Activated CD8-positive, alpha-beta memory T cell treated with anti-CD3 and anti-CD28 coated beads for 1 hour (primary cell): ENCODE data around the gene TTLL4.
"Not testable (repeated sequence)": the region's sequence is repeated elsewhere in the genome, so short reads cannot be mapped to it uniquely, and the experiment has no call there.

ENCODE experiments used
- DNase-seq, 2 donors: peaks; one replicate each; pipeline ENCODE4 v3.0.0-alpha.2; 2020; ENCODE audit warnings: low read depth in 1 of 2; ENCODE audit errors: extremely low read depth in 1 of 2

The TTLL4 gene

GRCh38 chr2:218743068-218743467, 32.4 kb downstream of the TTLL4 start:
- DNase-seq = no peak

GRCh38 chr2:218744615-218745014, 34.0 kb downstream of the TTLL4 start:
- no peak for DNase-seq

DNA sequence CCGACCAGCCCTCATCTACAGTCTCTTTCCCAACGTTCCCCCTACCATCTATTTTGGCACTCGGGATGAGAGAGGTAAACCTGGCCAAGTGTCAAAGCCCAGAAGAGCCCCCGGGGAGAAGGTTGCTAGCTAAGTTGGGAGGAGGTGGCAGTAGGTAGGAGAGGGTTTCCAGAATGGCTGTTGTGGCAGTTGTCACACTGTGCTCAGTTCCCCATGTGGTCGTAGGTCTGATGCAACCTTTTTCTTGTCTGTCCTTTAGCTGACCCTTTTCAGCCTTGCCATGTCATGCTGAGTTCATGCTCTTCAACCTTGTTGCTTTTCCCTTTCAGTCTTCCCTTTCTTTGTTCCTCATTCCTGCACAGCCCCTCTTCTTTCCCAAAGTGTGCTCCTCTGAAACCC, 34.5 kb downstream of the TTLL4 start:
- no peak for DNase-seq

DNA sequence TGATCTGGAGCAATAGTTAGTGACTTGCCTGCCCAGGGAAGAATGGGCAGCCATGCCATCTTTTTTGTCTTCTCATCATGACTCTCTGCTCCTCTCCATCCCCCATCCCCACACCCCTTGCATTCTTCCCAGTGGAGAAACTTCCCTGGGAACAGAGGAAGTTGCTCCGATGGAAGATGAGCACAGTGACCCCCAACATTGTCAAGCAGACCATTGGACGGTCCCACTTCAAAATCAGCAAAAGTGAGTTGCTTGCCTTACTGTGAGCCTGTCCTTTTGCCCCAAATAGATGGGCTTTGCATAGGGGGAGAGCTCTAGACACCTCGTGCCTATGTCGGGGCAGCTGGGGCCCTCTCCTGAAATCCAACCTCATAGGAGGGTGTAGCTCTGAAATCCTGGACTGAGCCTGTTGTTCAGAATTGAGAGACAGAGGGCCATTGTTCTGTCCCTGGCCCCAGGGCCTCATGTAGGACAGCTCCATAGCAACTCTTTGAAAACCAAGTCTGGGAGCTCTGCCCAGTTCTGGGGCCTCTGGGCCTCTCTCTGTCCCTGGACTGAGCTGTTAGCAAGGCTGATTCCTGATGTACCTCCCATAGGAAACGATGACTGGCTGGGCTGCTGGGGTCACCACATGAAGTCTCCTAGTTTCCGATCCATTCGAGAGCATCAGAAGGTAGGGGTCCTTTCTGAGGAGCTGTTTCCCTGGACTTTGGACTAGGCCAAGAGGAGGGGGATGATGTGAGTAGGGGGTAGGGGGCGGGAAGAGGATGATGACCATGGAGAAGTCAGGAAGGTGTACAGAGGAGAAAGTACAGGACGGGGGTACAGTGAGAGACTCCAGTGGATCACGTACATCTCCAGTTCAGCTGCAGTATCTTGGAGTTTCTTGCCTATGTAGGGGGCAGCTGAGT, 35.2 kb downstream of the TTLL4 start:
- DNase-seq = no peak

DNA sequence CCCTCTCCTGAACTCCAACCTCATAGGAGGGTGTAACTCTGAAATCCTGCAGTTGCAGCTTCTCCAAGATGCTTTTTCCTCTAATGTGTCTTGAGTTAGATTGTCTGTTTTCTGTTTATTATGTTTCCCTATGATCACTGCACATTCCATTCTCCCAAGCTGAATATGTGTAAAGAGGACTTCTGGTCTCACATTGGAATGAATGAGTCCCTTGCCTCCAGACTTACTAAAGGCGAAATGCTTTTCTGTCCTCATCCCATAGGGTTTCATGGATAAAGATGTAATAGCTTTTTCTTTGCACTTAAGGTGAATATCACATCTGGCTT, 35.8 kb downstream of the TTLL4 start:
- no peak for DNase-seq

- DNase-seq = no peak
Measured at GRCh38 chr2:218746960-218747359, 36.3 kb downstream of the TTLL4 start.

GRCh38 chr2:218748741-218749441, 38.3 kb downstream of the TTLL4 start:
- DNase-seq = no peak

- no peak for DNase-seq
Measured at GRCh38 chr2:218754201-218754600, 43.6 kb downstream of the TTLL4 start.

- DNase-seq = no peak
Measured at GRCh38 chr2:218754781-218755180, 44.1 kb downstream of the TTLL4 start.

GRCh38 chr2:218755198-218755566, 44.5 kb downstream of the TTLL4 start:
- DNase-seq = no peak

- no peak for DNase-seq
Measured at GRCh38 chr2:218755567-218756404, 45.2 kb downstream of the TTLL4 start.

DNA sequence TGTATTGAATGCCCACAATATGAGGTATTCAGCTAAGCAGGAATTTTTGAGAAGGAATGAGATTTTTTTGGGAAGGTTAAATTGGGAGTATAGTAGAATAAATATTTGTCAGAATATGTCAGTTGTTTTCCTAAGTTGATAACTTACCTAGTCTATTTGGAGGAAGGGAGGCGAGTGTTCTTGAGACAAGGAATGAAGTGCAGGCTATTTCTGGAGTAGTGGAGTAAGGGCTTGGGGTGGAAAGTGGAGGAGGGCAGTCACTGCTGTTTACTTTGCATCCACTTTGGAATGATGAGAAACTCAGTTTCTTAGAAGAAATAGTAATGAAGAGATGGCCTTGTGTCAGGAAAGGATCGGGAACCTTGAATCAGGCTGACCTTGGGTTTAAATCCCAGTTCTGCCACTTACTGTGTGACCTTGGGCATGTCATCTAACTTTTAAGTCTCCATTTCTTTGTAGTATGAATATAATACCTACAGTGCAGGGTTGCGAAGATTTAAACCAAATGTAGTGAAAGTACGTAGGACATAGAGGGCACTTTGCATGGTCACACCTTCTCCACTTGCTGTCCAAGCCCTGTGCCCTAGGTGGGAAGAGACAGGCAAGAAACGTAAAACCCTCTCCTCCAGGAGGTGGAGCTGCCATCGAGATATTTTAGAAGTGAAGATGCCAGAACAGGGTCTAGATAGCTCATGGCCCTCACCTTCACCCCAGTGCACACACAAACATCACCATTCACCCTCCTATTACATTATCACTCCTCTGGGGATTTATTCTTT, 46.2 kb downstream of the TTLL4 start:
- DNase-seq = no peak

DNA sequence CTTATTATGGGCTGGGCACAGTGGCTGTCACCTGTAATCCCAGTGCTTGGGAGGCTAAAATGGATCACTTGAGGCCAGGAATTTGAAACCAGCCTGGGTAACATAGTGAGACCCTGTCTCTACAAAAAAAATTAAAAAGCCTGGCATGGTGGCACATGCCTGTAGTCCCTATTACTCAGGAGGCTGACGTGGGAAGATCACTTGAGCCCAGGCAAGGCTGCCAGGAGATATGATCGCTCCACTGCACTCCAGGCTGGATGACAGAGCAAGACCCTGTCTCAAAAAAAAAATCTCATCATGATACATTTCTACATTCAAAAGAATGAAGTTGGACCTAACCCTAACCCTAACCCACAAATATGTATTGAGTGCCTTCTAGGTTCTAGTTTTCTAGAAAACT, 51.2 kb downstream of the TTLL4 start:
- DNase-seq = no peak

DNA sequence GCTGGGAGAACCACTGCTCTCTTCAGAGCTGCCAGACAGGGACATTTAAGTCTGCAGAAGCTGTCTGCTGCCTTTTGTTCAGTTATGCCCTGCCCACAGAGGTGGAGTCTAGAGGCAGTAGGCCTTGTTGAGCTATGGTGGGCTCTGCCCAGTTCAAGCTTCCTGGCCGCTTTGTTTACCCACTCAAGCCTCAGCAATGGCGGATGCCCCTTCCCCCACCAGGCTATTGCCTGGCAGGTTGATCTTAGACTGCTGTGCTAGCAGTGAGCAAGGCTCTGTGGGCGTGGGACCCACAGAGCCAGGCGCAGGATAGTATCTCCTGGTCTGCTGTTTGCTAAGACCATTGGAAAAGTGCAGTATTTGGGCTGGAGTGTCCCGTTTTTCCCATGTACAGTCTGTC, 62.1 kb downstream of the TTLL4 start:
- not testable (repeated sequence) for DNase-seq

DNA sequence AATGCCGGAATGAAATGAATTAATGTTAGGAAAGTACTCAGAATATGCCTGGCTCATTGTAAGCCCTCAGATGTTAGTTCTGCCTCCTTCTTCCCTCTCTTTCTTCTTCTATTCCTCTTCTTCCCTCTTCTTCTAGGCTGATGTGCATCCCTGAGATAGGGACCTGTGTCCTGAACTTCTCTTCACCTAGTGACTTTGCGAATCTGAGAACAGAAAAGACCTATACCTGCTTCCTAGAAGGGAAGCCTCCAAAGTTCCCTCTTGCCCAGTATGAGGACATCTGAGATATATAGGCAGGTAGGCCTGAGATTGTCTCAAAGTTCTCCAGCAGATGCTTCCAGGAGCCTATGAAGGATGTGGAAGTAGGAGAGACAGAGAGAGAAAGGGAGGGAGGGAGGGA, 63.2 kb downstream of the TTLL4 start:
- no peak for DNase-seq

- DNase-seq = no peak
Measured at GRCh38 chr2:218776488-218776887, 65.9 kb downstream of the TTLL4 start.

DNA sequence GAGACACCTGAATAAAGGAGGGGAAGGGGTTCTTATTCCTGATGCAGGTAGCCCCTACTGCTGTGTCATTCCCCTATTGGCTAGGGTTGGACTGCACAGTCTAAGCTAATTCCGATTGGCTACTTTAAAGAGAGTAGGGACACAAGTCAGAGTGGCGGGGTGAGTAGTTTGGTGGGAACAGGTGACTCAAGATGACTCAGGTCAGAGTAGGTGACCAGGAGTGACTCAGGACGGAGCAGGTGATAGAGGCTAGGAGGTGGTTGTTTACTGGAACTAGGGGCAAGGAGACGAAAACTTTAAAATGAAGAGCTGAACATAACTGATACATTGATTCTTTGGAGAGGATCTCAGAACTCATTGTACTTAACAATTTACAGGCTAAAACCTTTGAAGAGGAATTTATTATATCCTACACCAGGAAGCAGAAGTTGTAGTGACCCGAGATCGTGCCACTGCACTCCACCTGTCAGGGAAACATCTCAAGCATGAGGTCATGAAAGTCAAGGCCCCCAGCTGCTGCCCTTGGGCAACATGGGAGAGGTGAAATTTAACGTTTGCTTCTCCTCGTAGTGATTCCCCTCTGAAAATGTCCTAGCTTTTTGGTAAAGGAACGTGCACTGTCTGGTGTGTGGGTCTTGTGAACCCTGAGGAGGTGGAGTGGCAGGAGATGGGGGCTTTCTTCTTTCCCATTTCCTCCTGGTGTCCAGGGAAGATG, 66.8 kb downstream of the TTLL4 start:
- DNase-seq = no peak

- no peak for DNase-seq
Measured at GRCh38 chr2:218780046-218780445, 69.4 kb downstream of the TTLL4 start.

- no peak for DNase-seq
Measured at GRCh38 chr2:218780851-218781690, 70.4 kb downstream of the TTLL4 start.
